Activated T-cell treated with anti-CD3 and anti-CD28 coated beads, Interleukin-2, amount 50 U/mL, for 24 hours (primary cell): ENCODE measurements around the gene ZNF217.
"Not testable (repeated sequence)": the region's sequence is repeated elsewhere in the genome, so short reads cannot be mapped to it uniquely, and the experiment has no call there.

Source experiments
- DNase-seq: peaks from one replicate; pipeline ENCODE4 v3.0.0-alpha.2; 2020
- H3K27ac Mint-ChIP-seq: 2 replicates; pipeline ENCODE4 v1.8.0; 2020; ENCODE audit warnings: mild to moderate bottlenecking, mixed read lengths
- H3K27me3 Mint-ChIP-seq: 2 replicates; pipeline ENCODE4 v1.8.0; 2020; ENCODE audit warnings: mixed read lengths
- H3K36me3 Mint-ChIP-seq: 2 replicates; pipeline ENCODE4 v1.8.0; 2020; ENCODE audit warnings: low read depth, mixed read lengths
- H3K4me1 Mint-ChIP-seq: 2 replicates; pipeline ENCODE4 v1.8.0; 2020; ENCODE audit warnings: low read depth, mixed read lengths
- H3K4me3 Mint-ChIP-seq: 2 replicates; pipeline ENCODE4 v1.8.0; 2020; ENCODE audit warnings: mild to moderate bottlenecking, moderate library complexity, mixed read lengths
- H3K9me3 Mint-ChIP-seq: 2 replicates; pipeline ENCODE4 v1.8.0; 2020; ENCODE audit warnings: mixed read lengths

ZNF217 gene

GRCh38 chr20:53596189-53597001 lies 2.8 kb upstream of the ZNF217 start:
- Mint-ChIP-seq H3K36me3 (peaks cover 24% of the 10 kb centered on the region), H3K4me3 (peak overlapping the region; percentile 82), H3K27ac (peak overlapping the region; percentile 88), H3K4me1 (peaks cover 54% of the 10 kb centered on the region)
- H3K27me3 Mint-ChIP-seq, H3K9me3 Mint-ChIP-seq: not testable (repeated sequence)
- DNase-seq: peak; percentile 27

GRCh38 chr20:53595742-53596141 lies 2.1 kb upstream of the ZNF217 start:
- H3K27me3 Mint-ChIP-seq, H3K9me3 Mint-ChIP-seq, DNase-seq: not testable (repeated sequence)
- Mint-ChIP-seq H3K4me3 (peak overlapping the region; percentile 82), H3K36me3 (peaks cover 27% of the 10 kb centered on the region), H3K27ac (peak overlapping the region; percentile 88), H3K4me1 (peaks cover 52% of the 10 kb centered on the region)

GRCh38 chr20:53595018-53595378 lies 1.4 kb upstream of the ZNF217 start:
- no peaks in the 10 kb centered on the region for H3K9me3 Mint-ChIP-seq
- DNase-seq: no peak
- H3K27me3 Mint-ChIP-seq: no peaks in the 10 kb centered on the region
- peaks cover 30% of the 10 kb centered on the region for H3K36me3 Mint-ChIP-seq
- peaks cover 57% of the 10 kb centered on the region for H3K4me1 Mint-ChIP-seq
- peak overlapping the region; percentile 82 for H3K4me3 Mint-ChIP-seq
- peak overlapping the region; percentile 95 for H3K27ac Mint-ChIP-seq

GRCh38 chr20:53594068-53595017 lies 704 bp upstream of the ZNF217 start:
- no peaks in the 10 kb centered on the region for H3K27me3 Mint-ChIP-seq

GRCh38 chr20:53592992-53593465 lies 610 bp downstream of the ZNF217 start:
- H3K27me3 Mint-ChIP-seq: no peaks in the 10 kb centered on the region
- peaks cover 52% of the 10 kb centered on the region for H3K4me1 Mint-ChIP-seq
- H3K27ac Mint-ChIP-seq: peak overlapping the region; percentile 99
- no peaks in the 10 kb centered on the region for H3K9me3 Mint-ChIP-seq
- peak overlapping the region; percentile 95 for H3K4me3 Mint-ChIP-seq
- peaks cover 34% of the 10 kb centered on the region for H3K36me3 Mint-ChIP-seq
- DNase-seq: peak; percentile 63

More at GRCh38 chr20:53594068-53595017, 704 bp upstream of the ZNF217 start:
- Mint-ChIP-seq H3K9me3 (no peaks in the 10 kb centered on the region), H3K36me3 (peaks cover 33% of the 10 kb centered on the region), H3K4me3 (peak overlapping the region; percentile 95), H3K4me1 (peaks cover 57% of the 10 kb centered on the region), H3K27ac (peak overlapping the region; percentile 95)
- DNase-seq: peak; percentile 99

- not testable (repeated sequence) for H3K27me3 Mint-ChIP-seq, H3K9me3 Mint-ChIP-seq
- DNase-seq: peak; percentile 76
- Mint-ChIP-seq H3K4me1 (peaks cover 47% of the 10 kb centered on the region), H3K27ac (peak overlapping the region; percentile 99), H3K36me3 (peaks cover 34% of the 10 kb centered on the region), H3K4me3 (peak overlapping the region; percentile 95)
These were observed 1.1 kb downstream of the ZNF217 start for GRCh38 chr20:53592454-53592991.

- DNase-seq: peak; percentile 66
- Mint-ChIP-seq H3K4me3 (peak overlapping the region; percentile 95), H3K4me1 (peaks cover 47% of the 10 kb centered on the region), H3K36me3 (peaks cover 34% of the 10 kb centered on the region), H3K27ac (peak overlapping the region; percentile 99)
- H3K9me3 Mint-ChIP-seq, H3K27me3 Mint-ChIP-seq: not testable (repeated sequence)
These were observed 1.6 kb downstream of the ZNF217 start for GRCh38 chr20:53591941-53592441.

GRCh38 chr20:53591206-53591741 lies 2.4 kb downstream of the ZNF217 start:
- Mint-ChIP-seq H3K36me3 (peaks cover 36% of the 10 kb centered on the region), H3K4me3 (peak overlapping the region; percentile 95), H3K4me1 (peaks cover 47% of the 10 kb centered on the region), H3K27ac (peak overlapping the region; percentile 99)
- DNase-seq, H3K27me3 Mint-ChIP-seq, H3K9me3 Mint-ChIP-seq: not testable (repeated sequence)

- not testable (repeated sequence) for DNase-seq
These were observed 3.0 kb downstream of the ZNF217 start for GRCh38 chr20:53590608-53591007.

GRCh38 chr20:53590122-53590521 lies 3.5 kb downstream of the ZNF217 start:
- H3K4me3 Mint-ChIP-seq: peak overlapping the region; percentile 95
- DNase-seq, H3K9me3 Mint-ChIP-seq, H3K27me3 Mint-ChIP-seq: not testable (repeated sequence)
- H3K36me3 Mint-ChIP-seq: peaks cover 46% of the 10 kb centered on the region
- H3K4me1 Mint-ChIP-seq: peaks cover 50% of the 10 kb centered on the region
- H3K27ac Mint-ChIP-seq: peak overlapping the region; percentile 99

More at GRCh38 chr20:53590608-53591007, 3.0 kb downstream of the ZNF217 start:
- Mint-ChIP-seq H3K4me3 (peak overlapping the region; percentile 95), H3K27ac (peak overlapping the region; percentile 99), H3K4me1 (peaks cover 48% of the 10 kb centered on the region), H3K36me3 (peaks cover 41% of the 10 kb centered on the region)
- not testable (repeated sequence) for H3K9me3 Mint-ChIP-seq, H3K27me3 Mint-ChIP-seq

- Mint-ChIP-seq H3K27ac (peak overlapping the region; percentile 99), H3K36me3 (peaks cover 41% of the 10 kb centered on the region), H3K4me1 (peaks cover 52% of the 10 kb centered on the region), H3K4me3 (peak overlapping the region; percentile 95)
- H3K27me3 Mint-ChIP-seq, H3K9me3 Mint-ChIP-seq: not testable (repeated sequence)
- DNase-seq: peak; percentile 46
These were observed 4.1 kb downstream of the ZNF217 start for GRCh38 chr20:53589321-53590065.

GRCh38 chr20:53587157-53587703 lies 6.4 kb downstream of the ZNF217 start:
- H3K9me3 Mint-ChIP-seq, DNase-seq, H3K27me3 Mint-ChIP-seq: not testable (repeated sequence)
- H3K4me3 Mint-ChIP-seq: peak overlapping the region; percentile 73
- peaks cover 43% of the 10 kb centered on the region for H3K36me3 Mint-ChIP-seq
- H3K4me1 Mint-ChIP-seq: peaks cover 72% of the 10 kb centered on the region
- peak overlapping the region; percentile 94 for H3K27ac Mint-ChIP-seq

- peaks cover 77% of the 10 kb centered on the region for H3K4me1 Mint-ChIP-seq
- peak overlapping the region; percentile 94 for H3K27ac Mint-ChIP-seq
These were observed 7.0 kb downstream of the ZNF217 start for GRCh38 chr20:53586640-53587039.

More at GRCh38 chr20:53586640-53587039, 7.0 kb downstream of the ZNF217 start:
- Mint-ChIP-seq H3K36me3 (peaks cover 44% of the 10 kb centered on the region), H3K27me3 (no peaks in the 10 kb centered on the region), H3K9me3 (no peaks in the 10 kb centered on the region), H3K4me3 (peak overlapping the region; percentile 73)
- DNase-seq: peak; percentile 29
